ENCODE data around the gene OGFRL1. TPM values are rescaled to one million over a fixed set of nuclear protein-coding genes. Genes with fewer than 3 reads are reported as not detected.

The OGFRL1 gene
- total and polyA plus RNA-seq, 9 of the 15 experiments (the other 6 are each of a cell fraction or from before 2014, with no cell fraction given) = 0.01 to 0.07 (median 0.03) TPM

DNA sequence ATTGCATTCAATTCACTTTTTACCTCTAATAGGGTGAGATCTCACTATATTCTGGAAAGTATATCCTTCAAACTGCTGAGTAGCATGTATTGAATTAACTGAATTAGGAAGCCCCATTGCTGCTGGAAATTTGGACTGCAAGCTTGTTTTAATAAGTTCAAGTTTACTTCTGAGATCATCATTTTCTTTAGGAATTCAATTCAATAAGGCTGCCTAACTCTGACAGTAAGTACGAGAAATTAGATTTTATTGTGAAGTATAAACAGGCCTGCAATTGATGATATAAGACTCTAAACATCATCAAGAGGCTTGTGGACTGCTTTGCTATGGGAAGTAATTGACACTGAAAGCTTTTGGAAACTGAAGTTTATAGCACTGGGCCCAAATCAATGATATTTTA, 44.4 kb downstream of the OGFRL1 start:
- no peak overlapping the region for H2AFZ ChIP-seq (ENCODE audit: low read depth, low read length)
- no peak overlapping the region for H3K9ac ChIP-seq (ENCODE audit: insufficient read depth in 1 of 2, low read depth in 2 of 2, low read length in 2 of 2)
- ChIA-PET POLR2A (no interaction called here), CTCF (ENCODE audit: low intra/inter-chr PET ratio) (no interaction called here)
- no peaks in the 10 kb centered on the region for H3K79me2 ChIP-seq (ENCODE audit: control insufficient read depth, insufficient read depth, low read length)
- FAIRE-seq = no peak
- H3K9me3 ChIP-seq (replicated peaks; ENCODE audit: control insufficient read depth, insufficient read depth, low read depth, low read length) = no peaks in the 10 kb centered on the region
- no peaks in the 10 kb centered on the region for H3K27me3 ChIP-seq (ENCODE audit: control insufficient read depth in 2 of 2, insufficient read depth in 2 of 2, low read length in 2 of 2)
- intact Hi-C loops (cut with micrococcal nuclease) (no loop called here), in situ Hi-C loops (cut with MboI) (no loop called here)
- no peaks in the 10 kb centered on the region for H3K4me1 ChIP-seq (replicated peaks in 1 of 2; ENCODE audit: control insufficient read depth in 2 of 2, insufficient read depth in 2 of 2, low read length in 2 of 2)
- H3K4me2 ChIP-seq (ENCODE audit: insufficient read depth, low read length) = no peak overlapping the region
- no peaks in the 10 kb centered on the region for H4K20me1 ChIP-seq (replicated peaks; ENCODE audit: control insufficient read depth, insufficient read depth, low read length)
- H3K9me1 ChIP-seq (ENCODE audit: control insufficient read depth, insufficient read depth, low read length) = no peaks in the 10 kb centered on the region
- TF ChIP-seq ELF1 (tag; IDR thresholded peaks at IDR 0.05) = no peak
- TF ChIP-seq ZNF23 (CRISPR knock-in tag; IDR thresholded peaks at IDR 0.05) = no peak
- TF ChIP-seq THRAP3 (IDR thresholded peaks at IDR 0.05; ENCODE audit: borderline replicate concordance) = no peak
- TF ChIP-seq GABPB2 (CRISPR knock-in tag; conservative IDR thresholded peaks at IDR 0.05) = no peak
- no peak for TF ChIP-seq CBX8 (IDR thresholded peaks at IDR 0.05; ENCODE audit: borderline replicate concordance, extremely low read depth, low read depth, low read length, poor library complexity, severe bottlenecking)
- no peak for TF ChIP-seq ZNF699 (CRISPR knock-in tag; IDR thresholded peaks at IDR 0.05; ENCODE audit: insufficient replicate concordance)
- TF ChIP-seq MTA1 (IDR thresholded peaks at IDR 0.05; ENCODE audit: borderline replicate concordance) = no peak
- no peak for TF ChIP-seq ATF7 (IDR thresholded peaks at IDR 0.05)
- no peak for TF ChIP-seq CCAR2 (IDR thresholded peaks at IDR 0.05; ENCODE audit: low read depth, low read length)
- TF ChIP-seq TRIM24 (IDR thresholded peaks at IDR 0.05) = no peak
- no peak for TF ChIP-seq SPI1 (IDR thresholded peaks at IDR 0.05; ENCODE audit: borderline replicate concordance, low read depth, low read length)
- TF ChIP-seq, protein P1, sequence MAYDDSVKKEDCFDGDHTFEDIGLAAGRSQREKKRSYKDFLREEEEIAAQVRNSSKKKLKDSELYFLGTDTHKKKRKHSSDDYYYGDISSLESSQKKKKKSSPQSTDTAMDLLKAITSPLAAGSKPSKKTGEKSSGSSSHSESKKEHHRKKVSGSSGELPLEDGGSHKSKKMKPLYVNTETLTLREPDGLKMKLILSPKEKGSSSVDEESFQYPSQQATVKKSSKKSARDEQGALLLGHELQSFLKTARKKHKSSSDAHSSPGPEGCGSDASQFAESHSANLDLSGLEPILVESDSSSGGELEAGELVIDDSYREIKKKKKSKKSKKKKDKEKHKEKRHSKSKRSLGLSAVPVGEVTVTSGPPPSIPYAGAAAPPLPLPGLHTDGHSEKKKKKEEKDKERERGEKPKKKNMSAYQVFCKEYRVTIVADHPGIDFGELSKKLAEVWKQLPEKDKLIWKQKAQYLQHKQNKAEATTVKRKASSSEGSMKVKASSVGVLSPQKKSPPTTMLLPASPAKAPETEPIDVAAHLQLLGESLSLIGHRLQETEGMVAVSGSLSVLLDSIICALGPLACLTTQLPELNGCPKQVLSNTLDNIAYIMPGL (CRISPR knock-in tag; IDR thresholded peaks at IDR 0.05) = no peak
- TF ChIP-seq, protein P2, sequence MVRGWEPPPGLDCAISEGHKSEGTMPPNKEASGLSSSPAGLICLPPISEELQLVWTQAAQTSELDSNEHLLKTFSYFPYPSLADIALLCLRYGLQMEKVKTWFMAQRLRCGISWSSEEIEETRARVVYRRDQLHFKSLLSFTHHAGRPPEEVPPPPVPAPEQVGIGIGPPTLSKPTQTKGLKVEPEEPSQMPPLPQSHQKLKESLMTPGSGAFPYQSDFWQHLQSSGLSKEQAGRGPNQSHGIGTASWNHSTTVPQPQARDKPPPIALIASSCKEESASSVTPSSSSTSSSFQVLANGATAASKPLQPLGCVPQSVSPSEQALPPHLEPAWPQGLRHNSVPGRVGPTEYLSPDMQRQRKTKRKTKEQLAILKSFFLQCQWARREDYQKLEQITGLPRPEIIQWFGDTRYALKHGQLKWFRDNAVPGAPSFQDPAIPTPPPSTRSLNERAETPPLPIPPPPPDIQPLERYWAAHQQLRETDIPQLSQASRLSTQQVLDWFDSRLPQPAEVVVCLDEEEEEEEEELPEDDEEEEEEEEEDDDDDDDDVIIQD (CRISPR knock-in tag; IDR thresholded peaks at IDR 0.05) = no peak
- TF ChIP-seq, protein P3, sequence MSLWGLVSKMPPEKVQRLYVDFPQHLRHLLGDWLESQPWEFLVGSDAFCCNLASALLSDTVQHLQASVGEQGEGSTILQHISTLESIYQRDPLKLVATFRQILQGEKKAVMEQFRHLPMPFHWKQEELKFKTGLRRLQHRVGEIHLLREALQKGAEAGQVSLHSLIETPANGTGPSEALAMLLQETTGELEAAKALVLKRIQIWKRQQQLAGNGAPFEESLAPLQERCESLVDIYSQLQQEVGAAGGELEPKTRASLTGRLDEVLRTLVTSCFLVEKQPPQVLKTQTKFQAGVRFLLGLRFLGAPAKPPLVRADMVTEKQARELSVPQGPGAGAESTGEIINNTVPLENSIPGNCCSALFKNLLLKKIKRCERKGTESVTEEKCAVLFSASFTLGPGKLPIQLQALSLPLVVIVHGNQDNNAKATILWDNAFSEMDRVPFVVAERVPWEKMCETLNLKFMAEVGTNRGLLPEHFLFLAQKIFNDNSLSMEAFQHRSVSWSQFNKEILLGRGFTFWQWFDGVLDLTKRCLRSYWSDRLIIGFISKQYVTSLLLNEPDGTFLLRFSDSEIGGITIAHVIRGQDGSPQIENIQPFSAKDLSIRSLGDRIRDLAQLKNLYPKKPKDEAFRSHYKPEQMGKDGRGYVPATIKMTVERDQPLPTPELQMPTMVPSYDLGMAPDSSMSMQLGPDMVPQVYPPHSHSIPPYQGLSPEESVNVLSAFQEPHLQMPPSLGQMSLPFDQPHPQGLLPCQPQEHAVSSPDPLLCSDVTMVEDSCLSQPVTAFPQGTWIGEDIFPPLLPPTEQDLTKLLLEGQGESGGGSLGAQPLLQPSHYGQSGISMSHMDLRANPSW (CRISPR knock-in tag; IDR thresholded peaks at IDR 0.05) = no peak
- TF ChIP-seq, protein P4, sequence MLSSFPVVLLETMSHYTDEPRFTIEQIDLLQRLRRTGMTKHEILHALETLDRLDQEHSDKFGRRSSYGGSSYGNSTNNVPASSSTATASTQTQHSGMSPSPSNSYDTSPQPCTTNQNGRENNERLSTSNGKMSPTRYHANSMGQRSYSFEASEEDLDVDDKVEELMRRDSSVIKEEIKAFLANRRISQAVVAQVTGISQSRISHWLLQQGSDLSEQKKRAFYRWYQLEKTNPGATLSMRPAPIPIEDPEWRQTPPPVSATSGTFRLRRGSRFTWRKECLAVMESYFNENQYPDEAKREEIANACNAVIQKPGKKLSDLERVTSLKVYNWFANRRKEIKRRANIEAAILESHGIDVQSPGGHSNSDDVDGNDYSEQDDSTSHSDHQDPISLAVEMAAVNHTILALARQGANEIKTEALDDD (IDR thresholded peaks at IDR 0.05) = no peak
- TF ChIP-seq PHF8 (IDR thresholded peaks at IDR 0.05; ENCODE audit: borderline replicate concordance, low read length) = no peak
- ATAC-seq = no peak
- DNase-seq (ENCODE audit: extremely low read depth in 1 of 4, low spot score in 3 of 4) = no peak
- no peak overlapping the region for H3K27ac ChIP-seq (ENCODE audit: extremely low read depth, low read depth, low read length)
- WGBS (ENCODE audit: insufficient coverage, low coverage, missing lambda C conversion rate) = 0% methylated on average over 1 of the region's 1 CpG
- H3K36me3 ChIP-seq (ENCODE audit: control insufficient read depth, insufficient read depth, low read length) = no peaks in the 10 kb centered on the region
- no peak overlapping the region for H3K4me3 ChIP-seq
- BruUV-seq (replicated peaks) = no TSS peak
